Activated naive CD4-positive, alpha-beta T cell treated with anti-CD3 and anti-CD28 coated beads, Interleukin-2, amount 10 ng/mL, durations not matched to agents 7 days and 5 days (primary cell): ENCODE results near the gene MRPS23.
A peak's percentile ranks its signal among the peaks of the same experiment; 100 is the strongest.
"Not testable (repeated sequence)": the region's sequence is repeated elsewhere in the genome, so short reads cannot be mapped to it uniquely, and the experiment has no call there.

Experiments used
- CTCF ChIA-PET: fragments of 350-600 bp; sonication (Branson Sonifier 250); formaldehyde crosslinking; loops from one replicate; lab custom pipeline; 2021; ENCODE audit warnings: antibody characterized with exemption; lab: Charles Lee
- DNase-seq: peaks from one replicate; pipeline ENCODE4 v3.0.0-alpha.2; 2020
- H3K27ac Mint-ChIP-seq: one replicate; pipeline ENCODE4 v1.8.0; 2021; ENCODE audit warnings: mild to moderate bottlenecking, moderate library complexity, mixed read lengths
- H3K27me3 Mint-ChIP-seq: one replicate; pipeline ENCODE4 v1.8.0; 2021; ENCODE audit warnings: mild to moderate bottlenecking, mixed read lengths
- H3K36me3 Mint-ChIP-seq: one replicate; pipeline ENCODE4 v1.8.0; 2021; ENCODE audit warnings: mixed read lengths
- H3K4me1 Mint-ChIP-seq: one replicate; pipeline ENCODE4 v1.8.0; 2021; ENCODE audit warnings: mixed read lengths
- H3K4me3 Mint-ChIP-seq: one replicate; pipeline ENCODE4 v1.8.0; 2021; ENCODE audit warnings: mild to moderate bottlenecking, moderate library complexity, mixed read lengths
- H3K9me3 Mint-ChIP-seq: one replicate; pipeline ENCODE4 v1.8.0; 2021; ENCODE audit warnings: mixed read lengths

MRPS23 gene

GRCh38 chr17:57852955-57853328 is 3.1 kb upstream of the MRPS23 start:
- DNase-seq, result peak; percentile 3
- Mint-ChIP-seq H3K4me1 (peaks cover 39% of the 10 kb centered on the region), H3K4me3 (no peak overlapping the region), H3K27ac (no peak overlapping the region), H3K9me3 (no peaks in the 10 kb centered on the region), H3K36me3 (peaks cover 14% of the 10 kb centered on the region), H3K27me3 (peaks cover 9% of the 10 kb centered on the region)
- CTCF ChIA-PET, result interaction anchor here (1.9 to 14.6 kb wide), 2 partner anchors 39 to 145 kb away, joined by 6 to 207 read pairs; no protein-coding TSS in a partner anchor

- Mint-ChIP-seq H3K36me3 (peaks cover 14% of the 10 kb centered on the region), H3K4me1 (peaks cover 39% of the 10 kb centered on the region), H3K4me3 (peak overlapping the region; percentile 72), H3K9me3 (no peaks in the 10 kb centered on the region), H3K27me3 (peaks cover 8% of the 10 kb centered on the region), H3K27ac (peak overlapping the region; percentile 88)
- CTCF ChIA-PET, result interaction anchor here (1.0 to 14.6 kb wide), 4 partner anchors 8 to 145 kb away, joined by 3 to 207 read pairs (median 3); no protein-coding TSS in a partner anchor
- peak; percentile 10 for DNase-seq
These were observed 2.5 kb upstream of the MRPS23 start for GRCh38 chr17:57852092-57852954.

- Mint-ChIP-seq H3K4me1 (peaks cover 45% of the 10 kb centered on the region), H3K27me3 (peaks cover 5% of the 10 kb centered on the region), H3K9me3 (no peaks in the 10 kb centered on the region), H3K27ac (peak overlapping the region; percentile 97), H3K36me3 (peaks cover 24% of the 10 kb centered on the region), H3K4me3 (peak overlapping the region; percentile 85)
- peak; percentile 25 for DNase-seq
- CTCF ChIA-PET, result interaction anchor here (3.0 to 14.6 kb wide), 2 partner anchors 16 to 148 kb away, joined by 15 to 207 read pairs; no protein-coding TSS in a partner anchor
These were observed 526 bp downstream of the MRPS23 start for GRCh38 chr17:57849163-57849873.

DNA sequence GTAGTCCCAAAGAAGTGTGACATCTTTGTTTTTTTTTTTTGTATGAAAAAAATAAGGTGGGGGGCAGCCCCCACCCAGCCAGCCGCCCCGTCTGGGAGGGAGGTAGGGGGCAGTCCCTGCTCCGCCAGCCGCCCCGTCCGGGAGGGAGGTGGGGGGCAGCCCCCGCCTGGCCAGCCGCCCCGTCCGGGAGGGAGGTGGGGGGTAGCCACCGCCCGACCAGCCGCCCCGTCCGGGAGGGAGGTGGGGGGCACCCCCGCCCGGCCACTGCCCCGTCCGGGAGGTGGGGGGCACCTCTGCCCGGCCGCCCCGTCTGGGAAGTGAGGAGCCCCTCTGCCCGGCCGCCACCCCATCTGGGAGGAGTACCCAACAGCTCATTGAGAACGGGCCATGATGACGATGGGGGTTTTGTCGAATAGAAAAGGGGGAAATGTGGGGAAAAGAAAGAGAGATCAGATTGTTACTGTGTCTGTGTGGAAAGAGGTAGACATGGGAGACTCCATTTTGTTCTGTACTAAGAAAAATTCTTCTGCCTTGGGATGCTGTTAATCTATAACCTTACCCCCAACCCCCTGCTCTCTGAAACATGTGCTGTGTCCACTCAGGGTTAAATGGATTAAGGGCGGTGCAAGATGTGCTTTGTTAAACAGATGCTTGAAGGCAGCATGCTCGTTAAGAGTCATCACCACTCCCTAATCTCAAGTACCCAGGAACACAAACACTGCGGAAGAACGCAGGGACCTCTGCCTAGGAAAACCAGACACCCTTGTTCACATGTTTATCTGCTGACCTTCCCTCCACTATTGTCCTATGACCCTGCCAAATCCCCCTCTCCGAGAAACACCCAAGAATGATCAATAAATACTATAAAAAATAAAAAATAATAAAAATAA is 3.5 kb downstream of the MRPS23 start:
- H3K27me3 Mint-ChIP-seq, H3K4me3 Mint-ChIP-seq, H3K27ac Mint-ChIP-seq, H3K9me3 Mint-ChIP-seq, DNase-seq: not testable (repeated sequence)
- CTCF ChIA-PET, result interaction anchor here (2.7 kb wide), 1 partner anchor 13 kb away, joined by 18 read pairs; no protein-coding TSS in a partner anchor
- Mint-ChIP-seq H3K4me1 (peaks cover 38% of the 10 kb centered on the region), H3K36me3 (peaks cover 27% of the 10 kb centered on the region)

DNA sequence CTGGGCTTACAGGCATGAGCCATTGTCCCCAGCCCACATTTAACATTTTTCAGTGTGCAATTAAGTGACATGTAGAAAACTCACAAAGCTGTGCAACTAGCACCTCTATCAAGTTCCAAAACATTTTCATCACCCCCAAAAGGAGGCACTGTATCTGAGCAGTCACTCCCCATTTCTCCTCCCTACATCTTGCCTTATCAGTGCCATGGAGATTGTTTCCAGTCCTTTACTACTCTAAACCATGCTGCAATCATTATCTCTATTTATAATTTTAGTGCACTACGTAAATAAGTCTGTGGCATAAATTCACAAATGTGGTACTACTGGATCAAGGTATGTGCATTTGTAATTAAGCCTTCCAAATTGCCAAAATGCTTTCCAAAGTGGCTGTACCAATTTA is 7.6 kb downstream of the MRPS23 start:
- Mint-ChIP-seq H3K4me3 (no peak overlapping the region), H3K4me1 (peaks cover 6% of the 10 kb centered on the region), H3K9me3 (no peaks in the 10 kb centered on the region), H3K36me3 (peaks cover 34% of the 10 kb centered on the region), H3K27ac (no peak overlapping the region), H3K27me3 (no peaks in the 10 kb centered on the region)
- DNase-seq, result no peak
- CTCF ChIA-PET, result interaction anchor here (2.3 kb wide), 1 partner anchor 9 kb away, joined by 8 read pairs; no protein-coding TSS in a partner anchor

GRCh38 chr17:57839571-57839923 is 10.3 kb downstream of the MRPS23 start:
- CTCF ChIA-PET, result interaction anchor here (0.9 to 1.6 kb wide), 3 partner anchors 20 to 273 kb away, joined by 3 to 4 read pairs (median 4); no protein-coding TSS in a partner anchor

GRCh38 chr17:57838857-57839570 is 10.8 kb downstream of the MRPS23 start:
- CTCF ChIA-PET, result interaction anchor here (0.9 to 1.6 kb wide), 3 partner anchors 21 to 274 kb away, joined by 3 to 4 read pairs (median 4); no protein-coding TSS in a partner anchor
- H3K27me3 Mint-ChIP-seq, result no peaks in the 10 kb centered on the region

More at GRCh38 chr17:57839571-57839923, 10.3 kb downstream of the MRPS23 start:
- no peak for DNase-seq
- Mint-ChIP-seq H3K9me3 (no peaks in the 10 kb centered on the region), H3K36me3 (peaks cover 28% of the 10 kb centered on the region), H3K27me3 (no peaks in the 10 kb centered on the region), H3K27ac (no peak overlapping the region), H3K4me1 (peaks cover 2% of the 10 kb centered on the region), H3K4me3 (no peak overlapping the region)

GRCh38 chr17:57838453-57838852 is 11.4 kb downstream of the MRPS23 start:
- DNase-seq, result no peak
- Mint-ChIP-seq H3K9me3 (no peaks in the 10 kb centered on the region), H3K4me1 (peaks cover 2% of the 10 kb centered on the region), H3K36me3 (peaks cover 26% of the 10 kb centered on the region), H3K27me3 (no peaks in the 10 kb centered on the region), H3K4me3 (no peak overlapping the region), H3K27ac (no peak overlapping the region)
- CTCF ChIA-PET, result interaction anchor here (1.5 to 1.6 kb wide), 2 partner anchors 21 to 161 kb away, joined by 4 read pairs; no protein-coding TSS in a partner anchor

More at GRCh38 chr17:57838857-57839570, 10.8 kb downstream of the MRPS23 start:
- no peak overlapping the region for H3K27ac Mint-ChIP-seq
- DNase-seq, result no peak
- peaks cover 2% of the 10 kb centered on the region for H3K4me1 Mint-ChIP-seq
- H3K9me3 Mint-ChIP-seq, result no peaks in the 10 kb centered on the region
- H3K4me3 Mint-ChIP-seq, result no peak overlapping the region
- peaks cover 28% of the 10 kb centered on the region for H3K36me3 Mint-ChIP-seq

- CTCF ChIA-PET, result interaction anchor here (2.4 to 3.1 kb wide), 2 partner anchors 14 to 25 kb away, joined by 9 to 15 read pairs; partner anchors contain the start of gene MRPS23
- Mint-ChIP-seq H3K4me1 (peaks cover 2% of the 10 kb centered on the region), H3K27ac (no peak overlapping the region), H3K27me3 (peaks cover 6% of the 10 kb centered on the region), H3K36me3 (peaks cover 20% of the 10 kb centered on the region), H3K4me3 (no peak overlapping the region), H3K9me3 (no peaks in the 10 kb centered on the region)
- no peak for DNase-seq
These were observed 14.4 kb downstream of the MRPS23 start for GRCh38 chr17:57835333-57835900.

- peak; percentile 53 for DNase-seq
- peaks cover 6% of the 10 kb centered on the region for H3K27me3 Mint-ChIP-seq
These were observed 15.6 kb downstream of the MRPS23 start for GRCh38 chr17:57834146-57834741.

DNA sequence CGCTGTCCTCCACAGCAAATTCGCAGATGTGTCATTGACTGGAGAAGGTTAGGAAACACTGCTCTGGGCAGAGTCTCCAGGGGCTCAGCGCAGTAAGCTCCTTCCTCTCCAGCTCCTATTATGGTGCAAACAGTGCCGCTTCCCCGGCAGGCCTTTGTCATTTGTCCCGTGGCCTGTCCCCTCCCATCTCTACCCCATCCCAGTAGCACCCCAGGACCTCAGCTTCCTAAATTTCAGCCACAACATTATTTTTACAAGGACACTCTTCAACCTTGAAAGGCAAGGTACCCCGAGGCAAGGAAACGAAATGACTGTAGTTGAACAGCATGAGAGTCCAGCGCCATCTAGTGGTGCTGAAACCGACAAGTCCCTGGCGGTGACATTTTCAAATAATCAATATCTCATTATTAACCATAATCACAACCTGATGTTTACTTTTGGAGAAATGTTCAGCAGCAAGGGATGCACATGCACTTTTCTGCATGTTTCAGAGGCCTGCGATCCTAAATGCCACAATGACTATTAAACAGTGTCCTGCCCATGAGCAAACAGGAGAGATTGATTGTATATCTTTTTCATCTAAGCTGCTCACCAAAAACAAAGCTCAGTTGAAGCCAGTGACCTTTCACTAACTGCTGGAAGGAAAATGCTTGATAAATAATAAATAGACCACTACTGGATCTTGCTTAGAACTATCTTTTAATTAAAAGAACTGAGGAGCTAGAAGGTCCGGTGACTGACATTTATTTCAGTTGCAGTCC is 16.5 kb downstream of the MRPS23 start:
- peak; percentile 79 for DNase-seq
- Mint-ChIP-seq H3K9me3 (no peaks in the 10 kb centered on the region), H3K4me1 (peaks cover 2% of the 10 kb centered on the region), H3K36me3 (peaks cover 4% of the 10 kb centered on the region), H3K27me3 (peaks cover 6% of the 10 kb centered on the region), H3K27ac (no peak overlapping the region), H3K4me3 (no peak overlapping the region)
- CTCF ChIA-PET, result interaction anchor here (0.6 to 3.1 kb wide), 44 partner anchors 9 to 726 kb away, joined by 3 to 18 read pairs (median 4); partner anchors contain the start of gene MRPS23

More at GRCh38 chr17:57834146-57834741, 15.6 kb downstream of the MRPS23 start:
- H3K36me3 Mint-ChIP-seq, result peaks cover 12% of the 10 kb centered on the region
- H3K27ac Mint-ChIP-seq, result peak overlapping the region; percentile 29
- no peak overlapping the region for H3K4me3 Mint-ChIP-seq
- peaks cover 2% of the 10 kb centered on the region for H3K4me1 Mint-ChIP-seq
- CTCF ChIA-PET, result interaction anchor here (0.7 to 3.1 kb wide), 25 partner anchors 11 to 727 kb away, joined by 3 to 18 read pairs (median 5); partner anchors contain the start of gene MRPS23
- no peaks in the 10 kb centered on the region for H3K9me3 Mint-ChIP-seq
